Left lobe of liver (tissue), 2 donors: ENCODE results near the gene CPXM2. TPM values are rescaled to one million over a fixed set of nuclear protein-coding genes. Genes with fewer than 3 reads are reported as not detected.
"Not testable (repeated sequence)": the region's sequence is repeated elsewhere in the genome, so short reads cannot be mapped to it uniquely, and the experiment has no call there.

ENCODE experiments used
- ATAC-seq: fragments of 200-7000 bp; cut with Tn5 transposase; one replicate; pipeline ENCODE4 v1.9.1; 2020; ENCODE audit warnings: mild to moderate bottlenecking, moderate library complexity
- DNase-seq: peaks from one replicate; pipeline ENCODE4 v3.0.0-alpha.2; 2020; ENCODE audit warnings: low spot score
- total RNA-seq: library from RNA; stranded (reverse); gene quantifications from one replicate; pipeline ENCODE4 v1.2.1, GENCODE V29; 2021
- donor health status: DM: no; HTN: no; CAD: no; lungs with moderate emphysema.
- donor health status: DM: no; HTN: yes; CAD: no.

Gene CPXM2
- total RNA-seq, 1 donor from 2014 or later: 0.45 TPM

DNA sequence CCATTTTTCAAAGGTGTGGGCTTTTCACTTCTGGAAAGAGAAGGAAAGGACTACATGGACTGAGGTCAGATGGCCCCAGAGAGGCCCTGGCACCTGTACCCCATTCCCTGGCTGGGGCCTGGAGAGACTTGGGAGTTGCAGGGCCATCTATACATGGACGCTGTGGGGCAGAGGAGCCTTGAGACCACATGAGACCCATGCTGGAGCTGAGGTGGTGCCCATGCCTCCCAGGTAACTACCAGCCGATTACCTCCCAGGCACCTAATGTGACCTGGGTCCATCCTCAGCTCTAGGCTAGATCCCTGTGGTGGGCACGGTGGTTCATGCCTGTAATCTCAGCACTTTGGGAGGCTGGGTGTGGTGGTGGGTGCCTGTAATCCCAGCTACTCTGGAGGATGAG is 144.2 kb downstream of the CPXM2 start:
- no peak for DNase-seq
- ATAC-seq: no peak

DNA sequence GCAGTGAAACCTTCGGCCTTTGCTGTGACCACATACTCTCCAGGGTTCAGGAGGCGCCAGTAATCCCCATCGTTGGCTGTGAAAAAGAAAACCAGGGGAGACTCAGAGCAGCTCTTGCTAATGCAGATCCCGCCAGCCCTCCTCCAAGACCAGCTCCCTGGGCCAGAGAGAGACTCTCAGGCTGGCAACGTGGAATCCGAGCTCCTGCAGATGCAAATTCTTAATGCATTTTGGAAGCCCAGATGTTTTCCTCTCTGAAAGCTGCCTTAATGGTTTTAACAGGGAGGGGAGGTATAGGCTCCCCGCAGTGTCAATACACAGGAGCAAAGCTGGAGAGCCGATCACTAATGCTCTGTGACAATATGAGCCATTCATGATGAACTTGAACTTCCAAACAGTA is 144.7 kb downstream of the CPXM2 start:
- DNase-seq (no peak), ATAC-seq (no peak)

GRCh38 chr10:123746520-123746919 is 145.1 kb downstream of the CPXM2 start:
- DNase-seq (no peak), ATAC-seq (no peak)

- DNase-seq (no peak), ATAC-seq (no peak)
Observed at GRCh38 chr10:123746061-123746460, 145.5 kb downstream of the CPXM2 start.

- DNase-seq (no peak), ATAC-seq (no peak)
Observed at GRCh38 chr10:123744224-123744536, 147.4 kb downstream of the CPXM2 start.

- DNase-seq (no peak), ATAC-seq (no peak)
Observed at GRCh38 chr10:123743441-123744223, 148.0 kb downstream of the CPXM2 start.

DNA sequence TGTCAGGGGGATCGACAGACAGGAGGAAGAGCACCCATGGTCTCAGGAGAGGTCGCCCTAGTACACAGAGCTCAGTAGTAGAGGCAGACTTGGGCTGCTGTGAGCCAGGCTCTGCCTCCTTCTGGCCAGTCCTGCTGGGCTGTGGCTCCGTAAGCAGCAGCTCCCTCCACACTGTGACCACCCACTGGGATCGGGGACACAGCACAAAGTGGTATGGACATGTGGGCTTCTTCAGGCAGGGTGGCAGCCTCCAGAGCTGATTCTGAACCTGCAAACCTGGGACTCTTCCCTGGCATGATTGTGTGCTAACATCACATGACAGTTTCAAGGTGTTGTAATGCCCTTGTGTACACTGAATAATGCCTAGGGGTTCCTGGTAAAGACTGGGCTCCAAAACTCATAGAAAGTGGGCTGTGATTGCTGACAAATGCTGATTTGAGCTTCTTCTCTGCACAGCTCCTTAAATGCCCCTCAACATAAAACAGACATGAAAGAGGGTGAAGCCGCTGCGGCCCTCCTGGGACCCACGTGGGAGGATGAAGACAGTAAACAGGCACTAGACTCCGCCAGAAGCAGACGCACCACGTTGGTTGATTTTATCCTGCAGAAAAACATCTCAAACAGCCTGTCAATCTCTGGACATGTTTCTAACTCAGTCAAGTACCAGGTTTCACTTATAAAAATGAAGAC is 148.7 kb downstream of the CPXM2 start:
- ATAC-seq: no peak

GRCh38 chr10:123741711-123742110 is 149.9 kb downstream of the CPXM2 start:
- no peak for ATAC-seq
- DNase-seq: no peak

More for the DNA sequence above, 148.7 kb downstream of the CPXM2 start:
- DNase-seq: no peak

GRCh38 chr10:123741146-123741545 is 150.5 kb downstream of the CPXM2 start:
- ATAC-seq (no peak), DNase-seq (no peak)

DNA sequence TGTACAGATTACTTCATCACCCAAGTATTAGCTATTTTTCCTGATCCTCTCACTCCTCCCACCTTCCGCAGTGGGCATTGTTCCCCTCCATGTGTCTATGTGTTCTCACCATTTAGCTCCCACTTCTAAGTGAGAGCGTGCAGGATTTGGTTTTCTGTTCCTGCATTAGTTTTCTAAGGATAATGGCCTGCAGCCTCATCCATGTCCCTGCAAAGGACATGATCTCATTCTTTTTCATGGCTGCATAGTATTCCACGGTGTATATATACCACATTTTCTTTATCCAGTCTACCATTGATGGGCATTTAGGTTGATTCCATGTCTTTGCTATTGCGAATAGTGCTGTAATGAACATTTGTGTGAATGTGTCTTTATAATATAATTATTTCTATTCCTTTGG is 154.7 kb downstream of the CPXM2 start:
- ATAC-seq, DNase-seq: not testable (repeated sequence)

- ATAC-seq (no peak), DNase-seq (no peak)
Observed at GRCh38 chr10:123729523-123729922, 162.1 kb downstream of the CPXM2 start.

GRCh38 chr10:123726836-123727235 is 164.8 kb downstream of the CPXM2 start:
- DNase-seq (no peak), ATAC-seq (no peak)

DNA sequence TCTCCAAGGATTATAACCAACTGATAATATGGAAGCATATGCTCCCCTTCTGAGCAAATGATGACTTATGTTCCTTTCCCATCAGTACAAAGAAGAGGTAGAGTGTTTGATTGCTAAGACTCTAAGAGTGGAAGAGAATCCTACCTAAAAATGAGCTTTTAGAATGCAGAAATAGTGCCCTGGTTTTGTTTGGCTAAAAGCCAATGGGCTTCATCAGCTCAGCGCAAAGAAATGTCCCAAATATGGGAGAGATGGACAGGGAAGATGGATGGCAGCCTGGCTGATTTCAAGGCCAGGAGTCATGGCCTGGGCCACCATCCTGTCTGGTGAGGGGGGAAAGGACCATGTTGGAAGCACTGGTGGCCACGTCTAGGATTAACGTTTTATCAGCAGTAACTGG is 165.2 kb downstream of the CPXM2 start:
- ATAC-seq (no peak), DNase-seq (no peak)

DNA sequence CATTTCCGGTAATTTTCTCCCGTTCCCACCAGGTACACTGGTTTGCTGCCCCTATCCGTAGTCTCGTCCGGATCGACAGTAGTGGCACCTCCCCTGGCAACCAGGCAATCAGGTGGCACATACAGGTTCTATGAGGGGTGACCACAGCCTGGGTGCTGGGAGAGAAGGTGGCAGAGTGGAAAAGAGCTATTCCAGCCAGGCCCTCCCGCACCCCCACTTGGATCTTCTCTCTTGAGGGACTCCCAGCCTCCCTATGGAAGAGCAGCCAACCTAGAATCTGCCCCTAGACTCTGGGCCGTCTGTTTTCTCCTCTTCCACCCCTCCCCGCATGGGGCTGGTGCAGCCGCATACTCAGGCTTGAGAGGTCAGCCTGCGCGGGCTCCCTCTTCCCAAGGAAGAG is 166.9 kb downstream of the CPXM2 start:
- no peak for ATAC-seq

GRCh38 chr10:123722351-123722750 is 169.3 kb downstream of the CPXM2 start:
- DNase-seq (no peak), ATAC-seq (no peak)

More for the DNA sequence above, 166.9 kb downstream of the CPXM2 start:
- no peak for DNase-seq

- no peak for ATAC-seq
Observed at GRCh38 chr10:123721441-123722049, 170.1 kb downstream of the CPXM2 start.

GRCh38 chr10:123720536-123720935 is 171.1 kb downstream of the CPXM2 start:
- ATAC-seq (no peak), DNase-seq (no peak)

More at GRCh38 chr10:123721441-123722049, 170.1 kb downstream of the CPXM2 start:
- no peak for DNase-seq

DNA sequence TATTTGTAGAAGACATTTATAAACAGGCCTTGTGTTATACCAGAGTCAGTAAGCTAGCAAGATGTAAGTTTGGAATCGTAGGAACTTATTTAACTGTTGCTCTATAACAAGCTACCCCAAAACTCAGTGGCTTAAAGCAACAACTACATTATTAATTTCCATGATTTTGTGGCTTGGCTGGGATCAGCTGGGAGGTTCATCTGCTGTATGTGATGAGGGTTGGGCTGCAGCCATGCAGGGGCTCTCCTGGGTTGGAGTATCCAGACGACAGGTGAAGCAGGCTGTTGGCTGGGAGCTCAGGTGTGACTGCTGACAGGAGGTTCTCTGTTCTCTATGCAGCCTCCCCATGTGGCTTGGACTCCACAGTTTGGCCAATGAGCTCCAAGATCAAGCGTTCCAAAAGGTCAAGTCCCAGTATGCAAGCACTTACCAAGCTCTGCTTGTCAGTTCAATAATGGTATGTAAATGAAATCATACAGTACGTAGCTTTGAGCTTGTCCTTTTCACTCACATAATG is 173.0 kb downstream of the CPXM2 start:
- ATAC-seq (no peak), DNase-seq (no peak)

GRCh38 chr10:123717336-123717735 is 174.3 kb downstream of the CPXM2 start:
- DNase-seq: no peak
- ATAC-seq: no peak

DNA sequence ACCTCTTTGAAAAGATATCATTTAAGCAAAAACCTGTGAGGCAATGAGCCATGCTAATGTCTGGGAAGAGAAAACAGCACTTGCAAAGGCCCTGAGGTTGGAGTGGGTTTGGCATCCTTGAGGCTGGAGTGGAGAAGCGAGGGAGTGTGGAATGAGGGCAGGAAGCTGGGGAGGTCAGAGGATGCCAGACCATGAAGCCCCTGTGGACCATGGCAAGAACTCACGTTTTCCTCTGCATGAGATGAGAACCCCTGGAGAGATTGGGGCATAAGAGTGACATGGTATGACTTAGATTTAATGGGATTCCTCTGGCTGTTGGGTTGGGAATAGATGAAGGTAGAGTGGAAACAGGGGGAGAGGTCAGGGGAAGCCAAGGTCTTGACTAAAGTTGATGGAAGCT is 176.1 kb downstream of the CPXM2 start:
- no peak for DNase-seq
- ATAC-seq: no peak

- no peak for ATAC-seq
Observed at GRCh38 chr10:123706236-123706635, 185.4 kb downstream of the CPXM2 start.

GRCh38 chr10:123704812-123705211 is 186.8 kb downstream of the CPXM2 start:
- DNase-seq (no peak), ATAC-seq (no peak)

More at GRCh38 chr10:123706236-123706635, 185.4 kb downstream of the CPXM2 start:
- DNase-seq: no peak
